ENCODE data around the gene TLL1. TPM values are rescaled to one million over a fixed set of nuclear protein-coding genes. Genes with fewer than 3 reads are reported as not detected.

The TLL1 gene
- total RNA-seq (2022; extraction: Qiagen RNA extraction; ENCODE audit: low read depth) = 0.14 to 0.51 TPM (median 0.21 TPM) in 5 replicates

GRCh38 chr4:165872461-165873297 is at the start of gene TLL1:
Gene TLL1, plus strand, starts transcription at chr4:165873237. Its CDS starts 668 bp downstream, at chr4:165873905.

Data from A549 treated with GW870086 at 1 μM for 4 hours (cell line).